Right atrium auricular region (tissue), 2 donors: ENCODE measurements around the gene MYCN. TPM values are rescaled to one million over a fixed set of nuclear protein-coding genes. Genes with fewer than 3 reads are reported as not detected.

Experiments
- DNase-seq: peaks from one replicate; pipeline ENCODE4 v3.0.0-alpha.2; 2019; ENCODE audit warnings: low spot score
- H3K27ac ChIP-seq, 2 donors: fragments of 200-600 bp; sonication (generic); 1 replicate in 1 of 2; 2 replicates in 1 of 2; pipeline ENCODE4 v1.5.1; 2016 to 2019
- H3K27me3 ChIP-seq, 2 donors: fragments of 200-600 bp; sonication (generic); one replicate each; pipeline versions ENCODE4 v1.5.1 to v1.6.0; 2017 to 2019
- H3K36me3 ChIP-seq: fragments of 200-600 bp; sonication (generic); one replicate; pipeline ENCODE4 v1.5.1; 2016
- H3K4me1 ChIP-seq, 2 donors: fragments of 200-600 bp; sonication (generic); one replicate each; pipeline versions ENCODE4 v1.5.1 to v1.6.0; 2017 to 2019
- H3K4me3 ChIP-seq, 2 donors: fragments of 200-600 bp; sonication (generic); 1 replicate in 1 of 2; 2 replicates in 1 of 2; pipeline ENCODE4 v1.5.1; 2017 to 2019; ENCODE audit warnings: mild to moderate bottlenecking in 1 of 2, moderate library complexity in 1 of 2
- H3K9me3 ChIP-seq, 2 donors: fragments of 200-600 bp; sonication (generic); one replicate each; pipeline ENCODE4 v1.5.1; 2019
- total RNA-seq, 2 donors: library from RNA; depleted of rRNA; stranded (reverse); fragments of >200 nt; gene quantifications; one replicate each; pipeline ENCODE4 v1.1.0, GENCODE V29; 2016
- TF ChIP-seq, protein P1 (sequence below), 2 donors: fragments of 200-600 bp; sonication (generic); IDR thresholded peaks; one replicate each; pipeline ENCODE4 v1.5.1; 2019; ENCODE audit warnings: antibody characterized with exemption in 2 of 2

The MYCN gene
- total RNA-seq, 2 donors from 2014 or later: 0.30 to 0.63 TPM

DNA sequence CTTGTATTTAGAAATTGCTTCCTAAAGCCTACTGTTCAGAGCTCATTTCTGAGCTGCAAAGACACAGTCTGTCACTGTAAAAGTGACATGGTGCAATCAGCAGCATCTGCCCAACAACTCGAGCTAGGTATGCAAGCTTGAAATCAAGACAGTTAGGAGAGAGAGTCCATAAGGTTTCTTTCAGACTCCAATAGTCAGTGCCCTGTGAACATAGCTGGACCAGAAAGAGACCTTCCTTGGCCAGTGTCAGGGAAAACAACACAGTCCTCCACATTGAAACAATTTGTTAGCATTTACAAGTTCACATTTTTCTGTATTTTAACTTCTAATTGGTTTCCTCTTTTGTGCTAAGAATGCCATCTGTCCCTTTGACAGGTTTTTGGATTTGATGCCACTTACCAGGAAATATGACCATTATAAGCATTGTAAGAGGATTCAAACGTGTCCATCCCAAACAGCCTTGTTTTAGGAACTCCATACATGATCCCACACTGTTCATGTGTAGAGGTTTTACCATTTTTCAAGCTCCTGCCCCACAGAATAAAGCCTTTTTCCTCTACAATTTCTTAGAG is 8.9 kb upstream of the MYCN start:
- H3K4me1 ChIP-seq: no peaks in the 10 kb centered on the region
- no peak overlapping the region for H3K27ac ChIP-seq
- no peaks in the 10 kb centered on the region for H3K36me3 ChIP-seq
- H3K27me3 ChIP-seq: no peaks in the 10 kb centered on the region
- TF ChIP-seq, protein P1, sequence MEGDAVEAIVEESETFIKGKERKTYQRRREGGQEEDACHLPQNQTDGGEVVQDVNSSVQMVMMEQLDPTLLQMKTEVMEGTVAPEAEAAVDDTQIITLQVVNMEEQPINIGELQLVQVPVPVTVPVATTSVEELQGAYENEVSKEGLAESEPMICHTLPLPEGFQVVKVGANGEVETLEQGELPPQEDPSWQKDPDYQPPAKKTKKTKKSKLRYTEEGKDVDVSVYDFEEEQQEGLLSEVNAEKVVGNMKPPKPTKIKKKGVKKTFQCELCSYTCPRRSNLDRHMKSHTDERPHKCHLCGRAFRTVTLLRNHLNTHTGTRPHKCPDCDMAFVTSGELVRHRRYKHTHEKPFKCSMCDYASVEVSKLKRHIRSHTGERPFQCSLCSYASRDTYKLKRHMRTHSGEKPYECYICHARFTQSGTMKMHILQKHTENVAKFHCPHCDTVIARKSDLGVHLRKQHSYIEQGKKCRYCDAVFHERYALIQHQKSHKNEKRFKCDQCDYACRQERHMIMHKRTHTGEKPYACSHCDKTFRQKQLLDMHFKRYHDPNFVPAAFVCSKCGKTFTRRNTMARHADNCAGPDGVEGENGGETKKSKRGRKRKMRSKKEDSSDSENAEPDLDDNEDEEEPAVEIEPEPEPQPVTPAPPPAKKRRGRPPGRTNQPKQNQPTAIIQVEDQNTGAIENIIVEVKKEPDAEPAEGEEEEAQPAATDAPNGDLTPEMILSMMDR (IDR thresholded peaks at IDR 0.05): no peak
- no peaks in the 10 kb centered on the region for H3K9me3 ChIP-seq
- H3K4me3 ChIP-seq: no peak overlapping the region
- DNase-seq: no peak

DNA sequence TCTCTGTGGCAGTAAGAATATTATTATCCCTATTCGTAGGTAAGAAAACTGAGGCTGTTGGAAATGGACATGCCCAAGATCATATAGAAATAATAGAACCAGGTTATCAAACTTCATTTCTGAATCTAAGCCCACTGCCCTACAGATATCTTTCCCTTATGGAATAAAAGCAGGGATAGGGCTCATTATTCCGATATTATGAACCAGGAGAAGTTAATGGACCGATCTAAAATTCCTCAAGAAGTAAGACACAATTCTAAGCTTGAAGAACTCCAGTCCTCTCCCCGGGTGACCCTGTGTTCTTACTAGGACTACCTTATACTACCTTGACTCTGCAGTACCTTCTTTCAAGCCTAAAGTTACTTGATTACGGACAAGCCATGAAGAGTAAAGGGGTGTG is 8.4 kb upstream of the MYCN start:
- TF ChIP-seq, protein P1 (IDR thresholded peaks at IDR 0.05): no peak
- H3K27me3 ChIP-seq: no peaks in the 10 kb centered on the region
- H3K27ac ChIP-seq: no peak overlapping the region
- no peak for DNase-seq
- H3K9me3 ChIP-seq: no peaks in the 10 kb centered on the region
- H3K4me1 ChIP-seq: no peaks in the 10 kb centered on the region
- no peaks in the 10 kb centered on the region for H3K36me3 ChIP-seq
- H3K4me3 ChIP-seq: no peak overlapping the region

DNA sequence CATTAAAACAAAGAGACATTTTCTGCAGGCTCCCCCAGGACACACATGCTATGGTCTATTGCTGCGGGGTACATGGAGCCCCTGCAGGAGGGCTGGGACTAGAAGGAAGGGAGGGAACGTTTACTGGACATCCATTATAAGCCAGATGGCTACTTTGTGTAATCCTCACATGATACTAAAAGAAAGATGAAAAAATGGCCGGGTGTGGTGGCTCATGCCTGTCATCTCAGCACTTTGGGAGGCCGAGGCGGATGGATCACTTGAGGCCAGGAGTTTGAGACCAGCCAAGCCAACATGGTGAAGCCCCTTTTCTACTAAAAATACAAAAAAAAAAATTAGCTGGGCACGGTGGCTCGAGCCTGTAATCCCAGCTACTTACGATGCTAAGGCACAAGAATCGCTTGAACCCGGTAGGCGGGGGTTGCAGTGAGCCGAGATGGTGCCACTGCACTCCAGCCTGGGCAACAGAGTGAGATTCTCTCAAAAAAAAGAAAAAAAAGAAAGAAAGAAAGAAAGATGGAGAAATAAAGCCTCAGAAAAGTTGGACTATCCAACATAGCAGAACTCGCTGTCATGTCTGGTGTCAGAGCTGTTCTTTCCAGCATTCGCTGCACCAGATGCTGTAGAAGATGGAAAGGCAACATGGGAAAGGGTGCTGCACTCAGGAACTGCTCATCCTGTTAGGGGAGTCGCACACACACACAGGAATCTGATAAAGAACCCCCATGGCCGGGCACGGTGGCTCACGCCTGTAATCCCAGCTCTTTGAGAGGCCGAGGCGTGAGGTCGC is 7.8 kb upstream of the MYCN start:
- DNase-seq: no peak
- H3K27me3 ChIP-seq: no peaks in the 10 kb centered on the region
- TF ChIP-seq, protein P1 (IDR thresholded peaks at IDR 0.05): no peak
- no peak overlapping the region for H3K4me3 ChIP-seq
- no peaks in the 10 kb centered on the region for H3K4me1 ChIP-seq
- no peak overlapping the region for H3K27ac ChIP-seq
- H3K36me3 ChIP-seq: no peaks in the 10 kb centered on the region
- H3K9me3 ChIP-seq: no peaks in the 10 kb centered on the region

DNA sequence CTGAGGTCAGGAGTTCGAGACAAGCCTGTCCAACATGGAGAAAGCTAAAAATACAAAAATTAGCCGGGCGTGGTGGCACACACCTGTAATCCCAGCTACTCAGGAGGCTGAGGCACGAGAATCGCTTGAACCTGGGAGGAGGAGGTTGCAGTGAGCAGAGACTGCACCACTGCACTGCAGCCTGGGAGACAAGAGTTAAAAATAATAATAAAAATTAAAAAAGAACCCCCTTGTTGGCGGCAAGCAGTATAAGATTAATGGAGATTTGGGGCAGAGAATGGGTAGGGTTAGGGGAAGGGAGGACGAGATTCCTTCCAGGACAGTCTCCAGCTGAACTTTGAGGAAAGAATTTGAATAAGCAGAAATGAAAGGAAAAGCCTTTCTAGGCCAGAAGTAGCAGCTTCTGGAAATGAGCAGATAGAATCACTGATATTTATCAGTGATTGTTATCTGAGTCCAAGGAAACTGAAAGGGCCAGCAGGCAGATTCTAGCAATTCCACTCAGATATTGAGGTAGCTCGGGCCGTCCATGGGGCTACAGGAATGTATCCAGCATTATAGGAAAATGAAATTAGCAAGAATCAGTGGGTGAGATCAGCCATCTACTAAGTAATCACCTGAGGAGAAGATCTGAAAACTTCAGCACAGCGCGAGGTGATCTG is 7.0 kb upstream of the MYCN start:
- Histone ChIP-seq H3K4me1 (no peaks in the 10 kb centered on the region), H3K36me3 (no peaks in the 10 kb centered on the region), H3K27ac (no peak overlapping the region), H3K9me3 (no peaks in the 10 kb centered on the region), H3K4me3 (no peak overlapping the region), H3K27me3 (no peaks in the 10 kb centered on the region)
- no peak for DNase-seq
- TF ChIP-seq, protein P1 (IDR thresholded peaks at IDR 0.05): no peak

DNA sequence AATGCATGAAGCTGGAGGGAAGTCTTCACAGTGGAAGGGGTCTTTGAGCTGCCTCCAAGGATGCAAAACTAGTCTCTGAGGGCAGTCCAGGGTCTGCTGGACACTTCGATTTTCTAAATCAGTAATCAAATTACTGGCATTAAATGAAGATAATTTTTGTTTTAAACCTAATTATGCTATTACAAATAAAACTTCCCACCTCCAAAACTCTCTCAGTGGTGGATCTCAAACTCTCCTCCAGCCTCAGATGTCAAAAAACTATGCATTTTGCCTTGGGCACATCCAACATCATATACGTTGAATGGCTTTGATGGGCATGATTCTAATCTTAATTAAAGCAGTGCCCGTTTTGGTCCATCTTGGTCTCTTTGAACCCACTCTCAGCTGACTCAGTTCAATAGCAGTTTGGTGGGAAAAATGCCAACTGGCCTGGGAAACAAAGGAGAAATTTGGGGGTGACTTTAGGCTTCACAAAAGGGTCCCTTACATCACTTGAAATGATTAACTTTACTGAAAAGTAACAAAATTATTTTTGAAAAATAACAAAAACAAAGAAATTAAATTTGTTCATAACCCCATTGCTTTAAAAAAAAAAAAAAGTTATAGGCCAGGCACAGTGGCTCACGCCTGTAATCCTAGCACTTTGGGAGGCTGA is 5.9 kb upstream of the MYCN start:
- no peak for DNase-seq
- no peak overlapping the region for H3K4me3 ChIP-seq
- TF ChIP-seq, protein P1 (IDR thresholded peaks at IDR 0.05): no peak
- H3K27ac ChIP-seq: no peak overlapping the region
- no peaks in the 10 kb centered on the region for H3K36me3 ChIP-seq
- H3K4me1 ChIP-seq: peaks cover 0 to 2% of the 10 kb centered on the region in 2 donors
- H3K9me3 ChIP-seq: no peaks in the 10 kb centered on the region
- no peaks in the 10 kb centered on the region for H3K27me3 ChIP-seq
